NB4 (cell line): ENCODE data around the gene SHANK1.

Experiments used
- DNase-seq: peaks from one replicate; pipeline ENCODE4 v3.0.0; 2010; ENCODE audit warnings: low read depth
- H3K4me3 ChIP-seq: one replicate; pipeline ENCODE4 v1.5.1; 2011; ENCODE audit warnings: mild to moderate bottlenecking, low read depth, low read length, moderate library complexity
- CTCF ChIP-seq: IDR thresholded peaks from one replicate; pipeline ENCODE4 v1.5.1; 2012; ENCODE audit warnings: low read depth, low read length
- MAX ChIP-seq: IDR thresholded peaks from 2 replicates; pipeline ENCODE4 v1.6.1; 2011; ENCODE audit warnings: low read depth, low read length
- MYC ChIP-seq: IDR thresholded peaks from 2 replicates; pipeline ENCODE4 v1.6.1; 2011; ENCODE audit warnings: low read depth, low read length
- POLR2A ChIP-seq: IDR thresholded peaks from 2 replicates; pipeline ENCODE4 v1.6.1; 2011; ENCODE audit warnings: mild to moderate bottlenecking; ENCODE audit not compliant: insufficient read length; ENCODE audit errors: extremely low read depth

Gene SHANK1

GRCh38 chr19:50664204-50664603 lies 55.4 kb downstream of the SHANK1 start:
- H3K4me3 ChIP-seq, result no peak overlapping the region
- no peak for DNase-seq
- no peak for TF ChIP-seq POLR2A

GRCh38 chr19:50663482-50663790 lies 56.2 kb downstream of the SHANK1 start:
- no peak overlapping the region for H3K4me3 ChIP-seq
- peak; percentile 35 for TF ChIP-seq CTCF
- no peak for TF ChIP-seq MYC
- DNase-seq, result peak; percentile 45

GRCh38 chr19:50662651-50663481 lies 56.7 kb downstream of the SHANK1 start:
- H3K4me3 ChIP-seq, result no peak overlapping the region
- DNase-seq, result no peak
- no peak for TF ChIP-seq MAX
- TF ChIP-seq POLR2A, result no peak
- TF ChIP-seq CTCF, result no peak
- no peak for TF ChIP-seq MYC

GRCh38 chr19:50661766-50662650 lies 57.6 kb downstream of the SHANK1 start:
- no peak for DNase-seq
- TF ChIP-seq MYC, result no peak
- no peak for TF ChIP-seq CTCF
- TF ChIP-seq POLR2A, result no peak
- no peak overlapping the region for H3K4me3 ChIP-seq

GRCh38 chr19:50661023-50661422 lies 58.6 kb downstream of the SHANK1 start:
- DNase-seq, result no peak
- TF ChIP-seq CTCF, result no peak
- TF ChIP-seq MAX, result no peak
- TF ChIP-seq MYC, result no peak
- TF ChIP-seq POLR2A, result no peak
- no peak overlapping the region for H3K4me3 ChIP-seq

GRCh38 chr19:50660088-50660366 lies 59.6 kb downstream of the SHANK1 start:
- no peak overlapping the region for H3K4me3 ChIP-seq
- no peak for TF ChIP-seq MAX
- TF ChIP-seq MYC, result no peak
- no peak for TF ChIP-seq CTCF
- TF ChIP-seq POLR2A, result no peak
- no peak for DNase-seq
